GM23338 (cell line): ENCODE data around the gene CNOT1. TPM values are rescaled to one million over a fixed set of nuclear protein-coding genes. Genes with fewer than 3 reads are reported as not detected.

Experiments
- ATAC-seq: fragments of 200-7000 bp; cut with Tn5 transposase; 3 replicates; pipeline ENCODE4 v1.9.1; 2020
- DNase-seq: peaks from one replicate; pipeline ENCODE4 v3.0.0-alpha.2; 2015; ENCODE audit warnings: low spot score
- H2AFZ ChIP-seq: fragments of 200-600 bp; sonication (generic); 2 replicates; pipeline ENCODE4 v1.8.0; 2016; ENCODE audit warnings: antibody characterized with exemption, mild to moderate bottlenecking, moderate library complexity
- H3F3A ChIP-seq: fragments of 200-600 bp; sonication (generic); replicated peaks from 2 replicates; pipeline ENCODE4 v1.8.0; 2017; ENCODE audit warnings: antibody characterized with exemption, mixed run types, low read depth
- H3K27ac ChIP-seq: fragments of 200-600 bp; sonication (generic); 2 replicates; pipeline ENCODE4 v1.6.1; 2016; ENCODE audit warnings: low read depth
- H3K27me3 ChIP-seq: fragments of 200-600 bp; sonication (generic); 2 replicates; pipeline ENCODE4 v1.8.0; 2016; ENCODE audit warnings: mild to moderate bottlenecking, mixed run types, moderate library complexity; ENCODE audit not compliant: insufficient read depth
- H3K36me3 ChIP-seq: fragments of 200-600 bp; sonication (generic); 2 replicates; pipeline ENCODE4 v1.8.0; 2016; ENCODE audit warnings: mild to moderate bottlenecking; ENCODE audit not compliant: insufficient read depth
- H3K4me1 ChIP-seq: fragments of 200-600 bp; sonication (generic); 2 replicates; pipeline ENCODE4 v1.8.0; 2016; ENCODE audit warnings: mild to moderate bottlenecking, moderate library complexity; ENCODE audit not compliant: insufficient read depth
- H3K4me2 ChIP-seq: fragments of 200-600 bp; sonication (generic); 2 replicates; pipeline ENCODE4 v1.7.1; 2017; ENCODE audit warnings: mixed run types
- H3K4me3 ChIP-seq: fragments of 200-600 bp; sonication (generic); 2 replicates; pipeline ENCODE4 v1.6.1; 2016; ENCODE audit warnings: mixed run types
- H3K79me2 ChIP-seq: fragments of 200-600 bp; sonication (generic); replicated peaks from 2 replicates; pipeline ENCODE4 v1.8.0; 2017; ENCODE audit warnings: mild to moderate bottlenecking; ENCODE audit not compliant: insufficient read depth
- H3K9me2 ChIP-seq: fragments of 200-600 bp; sonication (generic); 2 replicates; pipeline ENCODE4 v1.8.0; 2017; ENCODE audit not compliant: insufficient read depth
- H4K20me1 ChIP-seq: fragments of 200-600 bp; sonication (generic); replicated peaks from 2 replicates; pipeline ENCODE4 v1.8.0; 2017; ENCODE audit warnings: mild to moderate bottlenecking; ENCODE audit not compliant: insufficient read depth
- H3K27ac Mint-ChIP-seq: 2 replicates; pipeline ENCODE4 v1.8.0; 2020; ENCODE audit warnings: inconsistent platforms, mild to moderate bottlenecking, moderate library complexity, mixed read lengths
- H3K27me3 Mint-ChIP-seq: 3 replicates; pipeline ENCODE4 v1.8.0; 2022; ENCODE audit warnings: low read depth, mild to moderate bottlenecking, moderate library complexity, mixed read lengths, inconsistent platforms; ENCODE audit not compliant: insufficient read depth, poor library complexity
- H3K36me3 Mint-ChIP-seq: 3 replicates; pipeline ENCODE4 v1.8.0; 2021; ENCODE audit warnings: low read depth, mild to moderate bottlenecking, inconsistent platforms, moderate library complexity, mixed read lengths
- H3K4me1 Mint-ChIP-seq: 3 replicates; pipeline ENCODE4 v1.8.0; 2020; ENCODE audit warnings: mild to moderate bottlenecking, inconsistent platforms, mixed read lengths
- H3K4me3 Mint-ChIP-seq: 3 replicates; pipeline ENCODE4 v1.8.0; 2021; ENCODE audit warnings: moderate library complexity, mild to moderate bottlenecking, inconsistent platforms, mixed read lengths
- H3K9me3 Mint-ChIP-seq: 3 replicates; pipeline ENCODE4 v1.8.0; 2020; ENCODE audit warnings: moderate library complexity, mild to moderate bottlenecking, inconsistent platforms, mixed read lengths
- CREB1 ChIP-seq: fragments of 250-450 bp; sonication (Bioruptor Pico); IDR thresholded peaks from 2 replicates; pipeline ENCODE4 v1.5.0; 2020; ENCODE audit warnings: low read depth, mild to moderate bottlenecking, moderate library complexity
- EZH2 ChIP-seq: fragments of 200-600 bp; sonication (generic); IDR thresholded peaks from one replicate; pipeline ENCODE4 v1.8.0; 2017; ENCODE audit warnings: antibody characterized with exemption, mild to moderate bottlenecking, low read depth; ENCODE audit not compliant: unreplicated experiment
- EZH2phosphoT487 ChIP-seq: fragments of 200-600 bp; sonication (generic); IDR thresholded peaks from one replicate; pipeline ENCODE4 v1.8.1; 2018; ENCODE audit warnings: antibody characterized with exemption; ENCODE audit not compliant: unreplicated experiment
- JUNB ChIP-seq: IDR thresholded peaks from one replicate; pipeline ENCODE4 v1.6.1; 2016; ENCODE audit warnings: antibody characterized with exemption; ENCODE audit not compliant: unreplicated experiment
- NANOG ChIP-seq: IDR thresholded peaks from 2 replicates; pipeline ENCODE4 v1.6.1; 2016; ENCODE audit warnings: antibody characterized with exemption, borderline replicate concordance
- POLR2AphosphoS5 ChIP-seq: IDR thresholded peaks from 2 replicates; pipeline ENCODE4 v1.6.1; 2016; ENCODE audit warnings: antibody characterized with exemption, low read depth
- STAT1 ChIP-seq: IDR thresholded peaks from one replicate; pipeline ENCODE4 v1.6.1; 2016; ENCODE audit warnings: antibody characterized with exemption; ENCODE audit not compliant: unreplicated experiment
- ZNF114 ChIP-seq: fragments of 250-450 bp; sonication (Bioruptor Pico); IDR thresholded peaks from 2 replicates; pipeline ENCODE4 v1.5.0; 2020; ENCODE audit warnings: mild to moderate bottlenecking, moderate library complexity
- ZNF331 ChIP-seq: fragments of 250-450 bp; sonication (Bioruptor Pico); IDR thresholded peaks from 2 replicates; pipeline ENCODE4 v1.5.0; 2020; ENCODE audit warnings: low read depth, mild to moderate bottlenecking, moderate library complexity
- polyA plus RNA-seq: library from polyadenylated mRNA; unstranded; fragments of >200 nt; fragmentation: Nextera tagmentation; extraction: Ambion mirVana; gene quantifications from 2 replicates; pipeline ENCODE4 v1.2.1, GENCODE V29; 2016
- total RNA-seq: library from RNA; depleted of rRNA; stranded (reverse); fragments of >200 nt; shearing (Covaris generic); gene quantifications from 2 replicates; pipeline ENCODE4 v1.2.3, GENCODE V29; 2014
- TF ChIP-seq, protein P1 (sequence below), 2 experiments: fragments of 200-600 bp in 1 of 2; sonication (generic) in 1 of 2; conservative IDR thresholded peaks; 2 replicates each; pipeline versions ENCODE4 v1.5.1 to v1.6.1; 2016 to 2017; ENCODE audit warnings: antibody characterized with exemption in 2 of 2, low read depth in 2 of 2, mild to moderate bottlenecking in 2 of 2, moderate library complexity in 1 of 2
- TF ChIP-seq, protein P2 (sequence below): IDR thresholded peaks from 2 replicates; pipeline ENCODE4 v1.6.1; 2016; ENCODE audit warnings: antibody characterized with exemption
- TF ChIP-seq, protein P3 (sequence below): fragments of 250-450 bp; sonication (Bioruptor Pico); IDR thresholded peaks from 2 replicates; pipeline ENCODE4 v1.5.0; 2020; ENCODE audit warnings: mild to moderate bottlenecking, moderate library complexity
- TF ChIP-seq, protein P4 (sequence below): IDR thresholded peaks from one replicate; pipeline ENCODE4 v1.6.1; 2018; ENCODE audit warnings: antibody characterized with exemption; ENCODE audit not compliant: unreplicated experiment

The CNOT1 gene
- total and polyA plus RNA-seq, 2 experiments from 2014 or later: 59.2 to 298 TPM

DNA sequence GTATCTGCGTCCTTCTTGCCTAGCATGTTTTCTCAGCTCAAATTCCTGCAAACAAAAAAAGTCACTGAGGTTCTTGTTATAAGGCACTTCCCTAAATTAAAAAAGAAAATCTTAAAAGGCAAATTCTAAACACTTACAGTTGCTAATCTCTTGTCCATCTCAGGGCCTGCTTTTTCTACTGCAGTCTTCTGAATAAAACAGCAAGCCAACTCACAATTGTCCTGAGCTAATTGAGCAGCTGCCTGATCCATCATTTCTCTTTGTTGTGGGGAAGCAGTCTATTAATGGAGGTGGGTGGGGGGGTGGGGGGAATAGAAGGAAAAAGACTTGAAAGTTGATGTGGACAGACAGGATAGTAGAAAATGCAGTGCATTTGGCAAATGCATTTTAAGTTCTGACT lies 87.3 kb downstream of the CNOT1 start:
- ATAC-seq (no peak), DNase-seq (no peak)
- Histone ChIP-seq H3F3A (peaks cover 2% of the 10 kb centered on the region; the same call in 1 of the 2 replicates), H3K4me1 (no peaks in the 10 kb centered on the region), H3K27ac (no peak overlapping the region), H3K79me2 (no peaks in the 10 kb centered on the region), H3K4me3 (no peak overlapping the region), H4K20me1 (peaks cover 18% of the 10 kb centered on the region; the same call in 1 of the 2 replicates), H3K36me3 (peaks cover 91% of the 10 kb centered on the region), H3K4me2 (no peak overlapping the region), H3K9me2 (no peaks in the 10 kb centered on the region), H2AFZ (no peak overlapping the region), H3K27me3 (no peaks in the 10 kb centered on the region)
- Mint-ChIP-seq H3K4me1 (no peaks in the 10 kb centered on the region), H3K36me3 (peaks cover 97% of the 10 kb centered on the region), H3K4me3 (no peak overlapping the region), H3K27ac (no peak overlapping the region), H3K27me3 (peaks cover 7% of the 10 kb centered on the region), H3K9me3 (no peaks in the 10 kb centered on the region)
- TF ChIP-seq STAT1: no peak
- no peak for TF ChIP-seq ZNF331 (CRISPR knock-in tag)
- TF ChIP-seq, protein P1, sequence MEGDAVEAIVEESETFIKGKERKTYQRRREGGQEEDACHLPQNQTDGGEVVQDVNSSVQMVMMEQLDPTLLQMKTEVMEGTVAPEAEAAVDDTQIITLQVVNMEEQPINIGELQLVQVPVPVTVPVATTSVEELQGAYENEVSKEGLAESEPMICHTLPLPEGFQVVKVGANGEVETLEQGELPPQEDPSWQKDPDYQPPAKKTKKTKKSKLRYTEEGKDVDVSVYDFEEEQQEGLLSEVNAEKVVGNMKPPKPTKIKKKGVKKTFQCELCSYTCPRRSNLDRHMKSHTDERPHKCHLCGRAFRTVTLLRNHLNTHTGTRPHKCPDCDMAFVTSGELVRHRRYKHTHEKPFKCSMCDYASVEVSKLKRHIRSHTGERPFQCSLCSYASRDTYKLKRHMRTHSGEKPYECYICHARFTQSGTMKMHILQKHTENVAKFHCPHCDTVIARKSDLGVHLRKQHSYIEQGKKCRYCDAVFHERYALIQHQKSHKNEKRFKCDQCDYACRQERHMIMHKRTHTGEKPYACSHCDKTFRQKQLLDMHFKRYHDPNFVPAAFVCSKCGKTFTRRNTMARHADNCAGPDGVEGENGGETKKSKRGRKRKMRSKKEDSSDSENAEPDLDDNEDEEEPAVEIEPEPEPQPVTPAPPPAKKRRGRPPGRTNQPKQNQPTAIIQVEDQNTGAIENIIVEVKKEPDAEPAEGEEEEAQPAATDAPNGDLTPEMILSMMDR (conservative IDR thresholded peaks at IDR 0.05; ENCODE audit: low read depth in 2 of 2): no peak
- no peak for TF ChIP-seq EZH2phosphoT487
- no peak for TF ChIP-seq JUNB
- no peak for TF ChIP-seq ZNF114 (CRISPR knock-in tag)
- TF ChIP-seq, protein P2, sequence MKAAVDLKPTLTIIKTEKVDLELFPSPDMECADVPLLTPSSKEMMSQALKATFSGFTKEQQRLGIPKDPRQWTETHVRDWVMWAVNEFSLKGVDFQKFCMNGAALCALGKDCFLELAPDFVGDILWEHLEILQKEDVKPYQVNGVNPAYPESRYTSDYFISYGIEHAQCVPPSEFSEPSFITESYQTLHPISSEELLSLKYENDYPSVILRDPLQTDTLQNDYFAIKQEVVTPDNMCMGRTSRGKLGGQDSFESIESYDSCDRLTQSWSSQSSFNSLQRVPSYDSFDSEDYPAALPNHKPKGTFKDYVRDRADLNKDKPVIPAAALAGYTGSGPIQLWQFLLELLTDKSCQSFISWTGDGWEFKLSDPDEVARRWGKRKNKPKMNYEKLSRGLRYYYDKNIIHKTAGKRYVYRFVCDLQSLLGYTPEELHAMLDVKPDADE: no peak
- no peak for TF ChIP-seq CREB1 (CRISPR knock-in tag)
- TF ChIP-seq EZH2: no peak
- TF ChIP-seq, protein P3, sequence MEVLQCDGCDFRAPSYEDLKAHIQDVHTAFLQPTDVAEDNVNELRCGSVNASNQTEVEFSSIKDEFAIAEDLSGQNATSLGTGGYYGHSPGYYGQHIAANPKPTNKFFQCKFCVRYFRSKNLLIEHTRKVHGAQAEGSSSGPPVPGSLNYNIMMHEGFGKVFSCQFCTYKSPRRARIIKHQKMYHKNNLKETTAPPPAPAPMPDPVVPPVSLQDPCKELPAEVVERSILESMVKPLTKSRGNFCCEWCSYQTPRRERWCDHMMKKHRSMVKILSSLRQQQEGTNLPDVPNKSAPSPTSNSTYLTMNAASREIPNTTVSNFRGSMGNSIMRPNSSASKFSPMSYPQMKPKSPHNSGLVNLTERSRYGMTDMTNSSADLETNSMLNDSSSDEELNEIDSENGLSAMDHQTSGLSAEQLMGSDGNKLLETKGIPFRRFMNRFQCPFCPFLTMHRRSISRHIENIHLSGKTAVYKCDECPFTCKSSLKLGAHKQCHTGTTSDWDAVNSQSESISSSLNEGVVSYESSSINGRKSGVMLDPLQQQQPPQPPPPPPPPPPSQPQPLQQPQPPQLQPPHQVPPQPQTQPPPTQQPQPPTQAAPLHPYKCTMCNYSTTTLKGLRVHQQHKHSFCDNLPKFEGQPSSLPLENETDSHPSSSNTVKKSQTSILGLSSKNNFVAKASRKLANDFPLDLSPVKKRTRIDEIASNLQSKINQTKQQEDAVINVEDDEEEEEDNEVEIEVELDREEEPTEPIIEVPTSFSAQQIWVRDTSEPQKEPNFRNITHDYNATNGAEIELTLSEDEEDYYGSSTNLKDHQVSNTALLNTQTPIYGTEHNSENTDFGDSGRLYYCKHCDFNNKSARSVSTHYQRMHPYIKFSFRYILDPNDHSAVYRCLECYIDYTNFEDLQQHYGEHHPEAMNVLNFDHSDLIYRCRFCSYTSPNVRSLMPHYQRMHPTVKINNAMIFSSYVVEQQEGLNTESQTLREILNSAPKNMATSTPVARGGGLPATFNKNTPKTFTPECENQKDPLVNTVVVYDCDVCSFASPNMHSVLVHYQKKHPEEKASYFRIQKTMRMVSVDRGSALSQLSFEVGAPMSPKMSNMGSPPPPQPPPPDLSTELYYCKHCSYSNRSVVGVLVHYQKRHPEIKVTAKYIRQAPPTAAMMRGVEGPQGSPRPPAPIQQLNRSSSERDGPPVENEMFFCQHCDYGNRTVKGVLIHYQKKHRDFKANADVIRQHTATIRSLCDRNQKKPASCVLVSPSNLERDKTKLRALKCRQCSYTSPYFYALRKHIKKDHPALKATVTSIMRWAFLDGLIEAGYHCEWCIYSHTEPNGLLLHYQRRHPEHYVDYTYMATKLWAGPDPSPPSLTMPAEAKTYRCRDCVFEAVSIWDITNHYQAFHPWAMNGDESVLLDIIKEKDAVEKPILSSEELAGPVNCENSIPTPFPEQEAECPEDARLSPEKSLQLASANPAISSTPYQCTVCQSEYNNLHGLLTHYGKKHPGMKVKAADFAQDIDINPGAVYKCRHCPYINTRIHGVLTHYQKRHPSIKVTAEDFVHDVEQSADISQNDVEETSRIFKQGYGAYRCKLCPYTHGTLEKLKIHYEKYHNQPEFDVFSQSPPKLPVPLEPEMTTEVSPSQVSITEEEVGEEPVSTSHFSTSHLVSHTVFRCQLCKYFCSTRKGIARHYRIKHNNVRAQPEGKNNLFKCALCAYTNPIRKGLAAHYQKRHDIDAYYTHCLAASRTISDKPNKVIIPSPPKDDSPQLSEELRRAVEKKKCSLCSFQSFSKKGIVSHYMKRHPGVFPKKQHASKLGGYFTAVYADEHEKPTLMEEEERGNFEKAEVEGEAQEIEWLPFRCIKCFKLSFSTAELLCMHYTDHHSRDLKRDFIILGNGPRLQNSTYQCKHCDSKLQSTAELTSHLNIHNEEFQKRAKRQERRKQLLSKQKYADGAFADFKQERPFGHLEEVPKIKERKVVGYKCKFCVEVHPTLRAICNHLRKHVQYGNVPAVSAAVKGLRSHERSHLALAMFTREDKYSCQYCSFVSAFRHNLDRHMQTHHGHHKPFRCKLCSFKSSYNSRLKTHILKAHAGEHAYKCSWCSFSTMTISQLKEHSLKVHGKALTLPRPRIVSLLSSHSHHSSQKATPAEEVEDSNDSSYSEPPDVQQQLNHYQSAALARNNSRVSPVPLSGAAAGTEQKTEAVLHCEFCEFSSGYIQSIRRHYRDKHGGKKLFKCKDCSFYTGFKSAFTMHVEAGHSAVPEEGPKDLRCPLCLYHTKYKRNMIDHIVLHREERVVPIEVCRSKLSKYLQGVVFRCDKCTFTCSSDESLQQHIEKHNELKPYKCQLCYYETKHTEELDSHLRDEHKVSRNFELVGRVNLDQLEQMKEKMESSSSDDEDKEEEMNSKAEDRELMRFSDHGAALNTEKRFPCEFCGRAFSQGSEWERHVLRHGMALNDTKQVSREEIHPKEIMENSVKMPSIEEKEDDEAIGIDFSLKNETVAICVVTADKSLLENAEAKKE (CRISPR knock-in tag): no peak
- TF ChIP-seq POLR2AphosphoS5: no peak
- TF ChIP-seq, protein P4, sequence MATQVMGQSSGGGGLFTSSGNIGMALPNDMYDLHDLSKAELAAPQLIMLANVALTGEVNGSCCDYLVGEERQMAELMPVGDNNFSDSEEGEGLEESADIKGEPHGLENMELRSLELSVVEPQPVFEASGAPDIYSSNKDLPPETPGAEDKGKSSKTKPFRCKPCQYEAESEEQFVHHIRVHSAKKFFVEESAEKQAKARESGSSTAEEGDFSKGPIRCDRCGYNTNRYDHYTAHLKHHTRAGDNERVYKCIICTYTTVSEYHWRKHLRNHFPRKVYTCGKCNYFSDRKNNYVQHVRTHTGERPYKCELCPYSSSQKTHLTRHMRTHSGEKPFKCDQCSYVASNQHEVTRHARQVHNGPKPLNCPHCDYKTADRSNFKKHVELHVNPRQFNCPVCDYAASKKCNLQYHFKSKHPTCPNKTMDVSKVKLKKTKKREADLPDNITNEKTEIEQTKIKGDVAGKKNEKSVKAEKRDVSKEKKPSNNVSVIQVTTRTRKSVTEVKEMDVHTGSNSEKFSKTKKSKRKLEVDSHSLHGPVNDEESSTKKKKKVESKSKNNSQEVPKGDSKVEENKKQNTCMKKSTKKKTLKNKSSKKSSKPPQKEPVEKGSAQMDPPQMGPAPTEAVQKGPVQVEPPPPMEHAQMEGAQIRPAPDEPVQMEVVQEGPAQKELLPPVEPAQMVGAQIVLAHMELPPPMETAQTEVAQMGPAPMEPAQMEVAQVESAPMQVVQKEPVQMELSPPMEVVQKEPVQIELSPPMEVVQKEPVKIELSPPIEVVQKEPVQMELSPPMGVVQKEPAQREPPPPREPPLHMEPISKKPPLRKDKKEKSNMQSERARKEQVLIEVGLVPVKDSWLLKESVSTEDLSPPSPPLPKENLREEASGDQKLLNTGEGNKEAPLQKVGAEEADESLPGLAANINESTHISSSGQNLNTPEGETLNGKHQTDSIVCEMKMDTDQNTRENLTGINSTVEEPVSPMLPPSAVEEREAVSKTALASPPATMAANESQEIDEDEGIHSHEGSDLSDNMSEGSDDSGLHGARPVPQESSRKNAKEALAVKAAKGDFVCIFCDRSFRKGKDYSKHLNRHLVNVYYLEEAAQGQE: no peak
- TF ChIP-seq NANOG: no peak
